Transverse colon (tissue), 4 donors: ENCODE data around the gene RAPGEF2.

Experiments
- EP300 ChIP-seq: sonication (generic); formaldehyde crosslinking; IDR thresholded peaks from one replicate; pipeline ENCODE4 v1.6.1; 2017; ENCODE audit warnings: antibody characterized with exemption, low read depth
- POLR2AphosphoS5 ChIP-seq, 3 donors: sonication (generic); formaldehyde crosslinking; IDR thresholded peaks; one replicate each; pipeline ENCODE4 v1.6.1; 2016; ENCODE audit warnings: antibody characterized with exemption in 3 of 3
- TF ChIP-seq, protein P1 (sequence below), 5 experiments: fragments of 200-600 bp in 3 of 5; fragments of 450-650 bp in 2 of 5; sonication (generic) in 3 of 5; IDR thresholded peaks; 1 replicate in 2 of 5; 2 replicates in 3 of 5; pipeline ENCODE4 v1.5.1; 2016 to 2017; ENCODE audit warnings: antibody characterized with exemption in 5 of 5, inconsistent platforms in 3 of 5, mild to moderate bottlenecking in 2 of 5, moderate library complexity in 1 of 5

DNA sequence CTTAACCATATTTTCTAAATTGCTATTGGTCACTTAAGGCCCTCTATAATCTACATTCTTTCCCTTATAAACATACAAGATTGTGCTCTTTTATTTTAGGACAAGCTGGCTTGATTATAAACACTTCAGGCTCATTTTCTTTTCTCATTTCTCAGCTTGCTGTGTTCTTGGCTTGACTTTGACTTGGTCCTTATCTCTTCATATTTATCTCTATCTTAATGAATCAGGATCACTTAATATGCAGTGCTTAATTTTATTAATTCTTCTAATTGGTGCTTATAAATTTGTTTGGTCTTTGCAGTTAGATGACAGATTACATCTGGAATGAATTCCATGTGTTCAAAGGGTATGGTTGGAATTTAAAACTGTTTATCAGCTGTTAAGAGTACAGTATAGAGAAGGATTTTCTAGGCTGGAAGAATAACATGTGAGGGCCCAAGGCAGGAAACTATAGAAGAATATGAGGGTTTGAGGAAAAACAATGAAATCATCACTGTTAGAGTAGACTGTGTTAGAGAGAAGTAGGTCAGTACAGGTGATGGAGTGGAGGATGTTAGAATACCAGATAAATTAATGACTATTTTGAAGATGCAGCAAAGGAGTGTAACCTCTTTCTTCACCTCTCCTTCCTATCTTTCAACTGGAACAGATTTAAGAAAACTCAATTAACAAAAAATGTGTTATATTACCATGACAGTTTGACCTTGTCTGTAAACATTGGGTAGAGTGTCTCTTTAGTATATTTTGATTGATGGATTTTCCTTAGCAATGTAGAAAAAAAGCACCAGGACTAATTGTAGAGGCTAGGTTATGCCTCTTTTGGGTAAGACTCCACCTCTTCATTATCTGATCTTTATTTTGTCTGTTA lies 169.6 kb downstream of the RAPGEF2 start:
- TF ChIP-seq, protein P1, sequence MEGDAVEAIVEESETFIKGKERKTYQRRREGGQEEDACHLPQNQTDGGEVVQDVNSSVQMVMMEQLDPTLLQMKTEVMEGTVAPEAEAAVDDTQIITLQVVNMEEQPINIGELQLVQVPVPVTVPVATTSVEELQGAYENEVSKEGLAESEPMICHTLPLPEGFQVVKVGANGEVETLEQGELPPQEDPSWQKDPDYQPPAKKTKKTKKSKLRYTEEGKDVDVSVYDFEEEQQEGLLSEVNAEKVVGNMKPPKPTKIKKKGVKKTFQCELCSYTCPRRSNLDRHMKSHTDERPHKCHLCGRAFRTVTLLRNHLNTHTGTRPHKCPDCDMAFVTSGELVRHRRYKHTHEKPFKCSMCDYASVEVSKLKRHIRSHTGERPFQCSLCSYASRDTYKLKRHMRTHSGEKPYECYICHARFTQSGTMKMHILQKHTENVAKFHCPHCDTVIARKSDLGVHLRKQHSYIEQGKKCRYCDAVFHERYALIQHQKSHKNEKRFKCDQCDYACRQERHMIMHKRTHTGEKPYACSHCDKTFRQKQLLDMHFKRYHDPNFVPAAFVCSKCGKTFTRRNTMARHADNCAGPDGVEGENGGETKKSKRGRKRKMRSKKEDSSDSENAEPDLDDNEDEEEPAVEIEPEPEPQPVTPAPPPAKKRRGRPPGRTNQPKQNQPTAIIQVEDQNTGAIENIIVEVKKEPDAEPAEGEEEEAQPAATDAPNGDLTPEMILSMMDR (IDR thresholded peaks at IDR 0.05) = no peak
- no peak for TF ChIP-seq POLR2AphosphoS5 (IDR thresholded peaks at IDR 0.05)
- no peak for TF ChIP-seq EP300
